OCI-LY3 (cell line): ENCODE results near the gene SCARB1.

Experiments
- H2AFZ ChIP-seq: fragments of 200-600, 300-600 bp; shearing (Covaris generic); 2 replicates; pipeline ENCODE4 v1.6.0; 2014; ENCODE audit warnings: antibody characterized with exemption, low read depth, low read length
- H3K27ac ChIP-seq: fragments of 200-600, 300-600 bp; sonication (generic); 2 replicates; pipeline ENCODE4 v1.5.1; 2014; ENCODE audit warnings: mild to moderate bottlenecking, low read length, moderate library complexity, mixed read lengths
- H3K27me3 ChIP-seq: fragments of 200-600, 300-600 bp; sonication (generic); 2 replicates; pipeline ENCODE4 v1.6.1; 2014; ENCODE audit warnings: low read depth, low read length, mixed read lengths
- H3K36me3 ChIP-seq: fragments of 200-600, 300-600 bp; sonication (generic); replicated peaks from 2 replicates; pipeline ENCODE3; 2014; ENCODE audit warnings: low read depth, low read length, mixed read lengths
- H3K4me1 ChIP-seq: fragments of 300-600, 200-600 bp; sonication (generic); 2 replicates; pipeline ENCODE4 v1.6.1; 2014; ENCODE audit warnings: low read length, mixed read lengths
- H3K4me2 ChIP-seq: fragments of 200-600, 300-600 bp; sonication (generic); 2 replicates; pipeline ENCODE4 v1.6.1; 2014; ENCODE audit warnings: low read length, mixed read lengths
- H3K4me3 ChIP-seq: fragments of 300-600, 200-600 bp; sonication (generic); 2 replicates; pipeline ENCODE4 v1.5.1; 2014; ENCODE audit warnings: antibody characterized with exemption, mild to moderate bottlenecking, low read length, moderate library complexity
- H3K79me2 ChIP-seq: fragments of 300-600, 200-600 bp; shearing (Covaris generic); 2 replicates; pipeline ENCODE4 v1.6.1; 2014; ENCODE audit warnings: mild to moderate bottlenecking, low read length, mixed read lengths
- H3K9ac ChIP-seq: fragments of 300-600, 200-600 bp; shearing (Covaris generic); 2 replicates; pipeline ENCODE4 v1.6.0; 2014; ENCODE audit warnings: mild to moderate bottlenecking, low read length, moderate library complexity
- H3K9me3 ChIP-seq: fragments of 200-600, 300-600 bp; shearing (Covaris generic); 2 replicates; pipeline ENCODE4 v1.6.1; 2014; ENCODE audit warnings: low read length, mixed read lengths; ENCODE audit not compliant: insufficient read depth
- H4K20me1 ChIP-seq: fragments of 200-600, 300-600 bp; sonication (generic); 2 replicates; pipeline ENCODE4 v1.6.1; 2016; ENCODE audit warnings: low read length, mixed read lengths; ENCODE audit not compliant: insufficient read depth
- EZH2phosphoT487 ChIP-seq: fragments of 200-600 bp; shearing (Covaris generic); IDR thresholded peaks from 2 replicates; pipeline ENCODE4 v1.6.1; 2018; ENCODE audit warnings: antibody characterized with exemption, mixed run types, low read depth
- TF ChIP-seq, protein P1 (sequence below): fragments of 200-600, 300-600 bp; sonication (generic); IDR thresholded peaks from 2 replicates; pipeline ENCODE4 v1.5.1; 2014; ENCODE audit warnings: antibody characterized with exemption, low read length, low read depth

SCARB1 gene

GRCh38 chr12:124778411-124778810, 85.3 kb downstream of the SCARB1 start:
- Histone ChIP-seq H3K4me2 (peak overlapping the region; percentile 56), H3K36me3 (peaks cover 21% of the 10 kb centered on the region), H3K9me3 (no peaks in the 10 kb centered on the region), H2AFZ (no peak overlapping the region), H3K4me3 (peak overlapping the region; percentile 13; the same call in 1 of the 2 replicates), H3K9ac (peak overlapping the region; percentile 75; the same call in 1 of the 2 replicates), H3K27ac (peak overlapping the region; percentile 92), H3K79me2 (no peaks in the 10 kb centered on the region; the same call in 1 of the 2 replicates), H3K4me1 (peaks cover 94% of the 10 kb centered on the region), H4K20me1 (no peaks in the 10 kb centered on the region), H3K27me3 (no peaks in the 10 kb centered on the region)
- TF ChIP-seq EZH2phosphoT487: no peak
- TF ChIP-seq, protein P1, sequence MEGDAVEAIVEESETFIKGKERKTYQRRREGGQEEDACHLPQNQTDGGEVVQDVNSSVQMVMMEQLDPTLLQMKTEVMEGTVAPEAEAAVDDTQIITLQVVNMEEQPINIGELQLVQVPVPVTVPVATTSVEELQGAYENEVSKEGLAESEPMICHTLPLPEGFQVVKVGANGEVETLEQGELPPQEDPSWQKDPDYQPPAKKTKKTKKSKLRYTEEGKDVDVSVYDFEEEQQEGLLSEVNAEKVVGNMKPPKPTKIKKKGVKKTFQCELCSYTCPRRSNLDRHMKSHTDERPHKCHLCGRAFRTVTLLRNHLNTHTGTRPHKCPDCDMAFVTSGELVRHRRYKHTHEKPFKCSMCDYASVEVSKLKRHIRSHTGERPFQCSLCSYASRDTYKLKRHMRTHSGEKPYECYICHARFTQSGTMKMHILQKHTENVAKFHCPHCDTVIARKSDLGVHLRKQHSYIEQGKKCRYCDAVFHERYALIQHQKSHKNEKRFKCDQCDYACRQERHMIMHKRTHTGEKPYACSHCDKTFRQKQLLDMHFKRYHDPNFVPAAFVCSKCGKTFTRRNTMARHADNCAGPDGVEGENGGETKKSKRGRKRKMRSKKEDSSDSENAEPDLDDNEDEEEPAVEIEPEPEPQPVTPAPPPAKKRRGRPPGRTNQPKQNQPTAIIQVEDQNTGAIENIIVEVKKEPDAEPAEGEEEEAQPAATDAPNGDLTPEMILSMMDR: no peak

DNA sequence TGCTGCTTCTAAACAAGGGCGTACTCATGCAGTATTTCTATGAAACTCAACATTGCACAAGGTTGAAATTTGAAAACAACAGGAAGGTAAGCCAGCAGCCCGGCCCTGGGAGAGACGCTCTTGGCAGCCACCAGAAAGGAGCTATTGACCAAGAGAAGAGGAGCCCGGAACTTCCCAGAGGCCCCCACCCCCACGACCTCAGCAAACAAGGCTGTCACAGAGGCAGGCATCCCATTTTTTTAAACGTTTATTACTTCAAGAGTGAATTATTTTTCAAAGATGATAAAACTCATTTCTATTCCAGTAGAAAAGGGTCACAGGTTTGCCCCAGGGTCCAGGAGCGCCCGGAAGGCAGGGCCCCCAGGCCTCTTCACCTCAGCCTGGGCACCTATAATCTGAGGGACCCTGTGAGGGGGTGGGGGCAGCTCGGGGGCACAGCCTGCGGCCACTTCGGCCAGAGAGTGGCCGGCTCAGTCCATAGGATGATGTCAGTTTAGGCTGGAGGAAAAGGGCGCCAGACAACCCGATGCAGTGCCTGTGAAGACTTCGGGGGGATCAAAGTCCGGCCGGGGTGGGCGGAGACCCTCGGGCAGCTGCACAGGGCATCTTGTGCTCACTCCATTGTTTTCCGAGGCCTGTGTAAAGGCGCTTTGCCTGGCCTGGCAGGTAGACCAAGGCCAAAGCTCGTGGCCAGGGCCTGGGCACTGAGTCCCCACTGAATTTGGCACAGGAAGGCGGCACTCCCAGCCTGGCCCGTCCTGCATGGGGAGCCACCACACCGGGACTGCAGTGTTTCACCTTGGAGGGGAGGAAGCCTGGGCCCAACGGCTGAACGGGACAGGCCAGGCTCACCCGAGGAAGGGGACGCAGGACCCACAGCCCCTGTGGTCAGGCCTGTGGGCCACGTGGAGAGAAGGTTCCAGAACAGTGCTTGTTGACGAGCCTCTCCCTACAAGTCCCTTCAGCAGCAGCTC, 86.0 kb downstream of the SCARB1 start:
- Histone ChIP-seq H3K4me2 (peak overlapping the region; percentile 23; the same call in 1 of the 2 replicates), H3K4me1 (peaks cover 94% of the 10 kb centered on the region), H3K9me3 (no peaks in the 10 kb centered on the region), H3K27ac (peak overlapping the region; percentile 96), H3K4me3 (no peak overlapping the region; the same call in 1 of the 2 replicates), H2AFZ (no peak overlapping the region), H3K9ac (peak overlapping the region; percentile 32; the same call in 1 of the 2 replicates), H3K79me2 (no peaks in the 10 kb centered on the region; the same call in 1 of the 2 replicates), H4K20me1 (no peaks in the 10 kb centered on the region), H3K36me3 (peaks cover 21% of the 10 kb centered on the region), H3K27me3 (no peaks in the 10 kb centered on the region)
- TF ChIP-seq, protein P1: no peak
- no peak for TF ChIP-seq EZH2phosphoT487

GRCh38 chr12:124776125-124776513, 87.5 kb downstream of the SCARB1 start:
- H3K9me3 ChIP-seq: no peaks in the 10 kb centered on the region
- peak overlapping the region; percentile 73; the same call in 1 of the 2 replicates for H3K4me2 ChIP-seq
- no peak overlapping the region for H3K4me3 ChIP-seq
- H3K27me3 ChIP-seq: 0 out of 2 replicates have a peak, but pooled peaks cover 3% of the 10 kb centered on the region
- no peaks in the 10 kb centered on the region for H4K20me1 ChIP-seq
- no peak overlapping the region for H2AFZ ChIP-seq
- TF ChIP-seq, protein P1: no peak
- no peak for TF ChIP-seq EZH2phosphoT487
- peaks cover 15% of the 10 kb centered on the region for H3K36me3 ChIP-seq
- peak overlapping the region; percentile 96 for H3K27ac ChIP-seq
- H3K4me1 ChIP-seq: peaks cover 96% of the 10 kb centered on the region
- peak overlapping the region; percentile 72; the same call in 1 of the 2 replicates for H3K9ac ChIP-seq
- H3K79me2 ChIP-seq: no peaks in the 10 kb centered on the region; the same call in 1 of the 2 replicates
